HG03432 (cell line): ENCODE data around the gene TMEM239.
"Not testable (repeated sequence)": the region's sequence is repeated elsewhere in the genome, so short reads cannot be mapped to it uniquely, and the experiment has no call there.

Source experiments
- ATAC-seq: cut with Tn5 transposase; IDR thresholded peaks from one replicate; pipeline ENCODE4 v1.9.1; 2021; ENCODE audit warnings: mild to moderate bottlenecking, moderate library complexity; ENCODE audit not compliant: unreplicated experiment

Gene TMEM239

DNA sequence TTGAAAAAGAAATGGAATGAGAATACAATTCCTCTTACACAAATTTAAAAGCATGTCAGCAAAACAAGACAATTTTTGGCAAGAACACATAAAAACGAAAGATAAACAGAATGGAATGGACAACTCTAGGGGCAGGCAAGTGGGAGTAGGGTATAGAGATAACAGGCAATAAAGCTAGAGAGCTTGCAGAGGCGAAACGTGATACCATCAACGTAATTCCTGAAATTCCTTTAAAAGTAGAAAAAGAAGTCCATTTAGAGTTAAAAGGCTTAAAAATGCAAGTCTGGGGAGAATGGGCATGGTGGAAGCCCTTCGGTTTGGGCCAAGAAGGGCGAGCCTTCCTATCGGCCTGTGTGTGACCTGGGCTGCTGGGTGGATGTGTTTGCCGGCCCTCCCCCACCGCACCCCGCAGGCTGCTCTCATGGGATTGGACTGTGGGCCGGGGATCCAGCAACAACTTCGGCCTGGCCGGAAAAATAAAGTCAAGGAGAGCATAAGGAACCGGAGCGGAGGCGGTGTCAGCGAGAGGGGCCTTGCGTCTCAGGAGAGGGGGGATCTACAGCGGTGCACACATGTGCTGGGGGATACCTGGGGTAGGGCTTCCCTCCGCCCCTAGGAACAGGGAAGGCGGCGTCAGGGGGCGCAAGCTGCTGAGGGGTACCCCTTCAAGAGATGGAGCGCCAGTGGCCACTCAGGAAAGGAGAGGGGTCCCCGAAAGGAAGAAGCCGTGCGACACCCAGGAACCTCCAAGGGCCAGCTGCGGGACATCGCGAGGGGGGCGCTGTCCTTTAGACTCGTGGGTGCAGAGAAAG, 4.1 kb downstream of the TMEM239 start:
- no peak for ATAC-seq

- no peak for ATAC-seq
Observed at GRCh38 chr20:2820896-2821869, 5.0 kb downstream of the TMEM239 start.

- ATAC-seq: no peak
Observed at GRCh38 chr20:2822073-2822472, 5.9 kb downstream of the TMEM239 start.

- ATAC-seq: no peak
Observed at GRCh38 chr20:2825761-2826160, 9.6 kb downstream of the TMEM239 start.

GRCh38 chr20:2826655-2827054, 10.5 kb downstream of the TMEM239 start:
- no peak for ATAC-seq

GRCh38 chr20:2829376-2829775, 13.2 kb downstream of the TMEM239 start:
- ATAC-seq: no peak

DNA sequence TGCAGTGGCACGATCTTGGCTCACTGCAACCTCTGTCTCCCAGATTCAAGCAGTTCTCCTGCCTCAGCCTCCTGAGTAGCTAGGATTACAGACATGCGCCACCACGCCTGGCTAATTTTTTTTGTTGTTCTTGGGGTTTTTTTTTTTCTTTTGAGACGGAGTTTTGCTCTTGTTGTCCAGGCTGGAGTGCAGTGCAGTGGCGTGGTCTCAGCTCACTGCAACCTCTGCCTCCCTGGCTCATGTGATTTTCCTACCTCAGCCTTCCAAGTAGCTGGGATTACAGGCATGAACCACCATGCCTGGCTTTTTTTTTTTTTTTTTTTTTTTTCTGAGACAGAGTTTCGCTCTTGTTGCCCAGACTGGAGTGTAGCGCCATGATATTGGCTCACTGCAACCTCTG, 15.0 kb downstream of the TMEM239 start:
- ATAC-seq: not testable (repeated sequence)

DNA sequence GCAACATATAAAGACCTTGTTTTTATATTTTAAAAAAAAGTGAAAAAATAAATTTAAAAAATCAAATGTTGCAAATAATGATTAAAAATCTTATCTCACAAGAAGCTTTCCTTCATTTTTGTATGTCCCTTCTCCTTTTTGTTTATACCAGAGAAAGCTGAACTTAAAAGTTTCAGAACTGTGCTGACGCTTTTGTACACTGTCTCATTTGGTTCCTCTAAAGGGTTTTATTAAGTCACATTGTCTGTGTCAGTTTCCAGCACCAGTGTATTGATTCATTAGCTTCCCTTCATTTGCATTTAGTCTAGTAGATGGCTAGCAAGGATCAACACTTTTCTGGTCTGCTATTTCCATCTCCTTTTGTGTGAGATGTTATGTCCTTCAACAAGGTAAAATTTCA, 17.6 kb downstream of the TMEM239 start:
- no peak for ATAC-seq

DNA sequence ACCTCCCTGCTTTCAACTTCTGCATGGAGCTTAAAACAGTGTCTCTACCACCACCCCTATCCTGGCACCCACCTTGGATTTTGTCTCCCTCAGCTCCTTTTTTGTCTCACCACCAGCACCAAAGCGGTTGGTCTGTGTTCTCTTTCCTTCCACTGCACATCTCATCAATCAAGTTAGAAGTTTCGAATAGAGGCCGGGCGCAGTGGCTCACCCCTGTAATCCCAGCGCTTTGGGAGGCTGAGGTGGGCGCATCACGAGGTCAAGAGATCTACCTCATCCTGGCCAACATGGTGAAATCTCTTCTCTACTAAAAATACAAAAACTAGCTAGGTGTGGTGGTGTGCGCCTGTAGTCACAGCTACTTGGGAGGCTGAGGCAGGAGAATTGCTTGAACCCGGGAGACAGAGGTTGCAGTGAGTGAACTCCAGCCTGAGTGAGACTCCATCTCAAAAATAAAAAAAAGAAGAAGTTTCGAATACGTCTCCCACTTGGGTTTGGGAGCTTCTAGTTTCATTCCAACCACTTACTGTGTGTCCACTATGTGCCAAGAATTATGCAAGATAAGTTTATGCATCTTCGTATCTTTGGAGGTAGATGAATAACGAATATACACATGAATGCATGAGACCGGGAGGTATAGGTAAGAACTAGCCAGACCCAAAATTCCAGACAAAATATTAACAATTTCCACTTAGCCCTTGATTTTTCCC, 18.4 kb downstream of the TMEM239 start:
- no peak for ATAC-seq

- ATAC-seq: no peak
Observed at GRCh38 chr20:2835331-2835796, 19.2 kb downstream of the TMEM239 start.

DNA sequence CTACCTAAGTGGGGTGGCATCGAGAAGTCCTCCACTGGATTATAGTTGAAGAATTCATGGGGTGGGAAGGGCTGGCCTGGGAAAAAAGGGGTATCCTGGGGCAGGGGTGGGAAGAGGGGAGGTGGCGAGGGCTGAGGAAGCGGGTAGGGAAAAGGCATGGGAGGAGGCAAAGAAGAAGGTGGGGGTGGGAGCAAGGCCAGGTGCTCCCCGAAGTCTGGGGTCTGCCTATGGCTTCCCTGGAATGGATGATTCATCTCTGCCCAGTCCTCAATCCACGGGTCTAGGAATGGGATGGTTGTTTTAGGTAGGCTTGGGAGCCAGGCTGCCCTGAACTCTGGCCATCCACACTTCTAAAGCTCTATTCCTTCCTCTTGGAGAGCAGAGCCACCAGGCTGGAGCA, 19.9 kb downstream of the TMEM239 start:
- no peak for ATAC-seq

DNA sequence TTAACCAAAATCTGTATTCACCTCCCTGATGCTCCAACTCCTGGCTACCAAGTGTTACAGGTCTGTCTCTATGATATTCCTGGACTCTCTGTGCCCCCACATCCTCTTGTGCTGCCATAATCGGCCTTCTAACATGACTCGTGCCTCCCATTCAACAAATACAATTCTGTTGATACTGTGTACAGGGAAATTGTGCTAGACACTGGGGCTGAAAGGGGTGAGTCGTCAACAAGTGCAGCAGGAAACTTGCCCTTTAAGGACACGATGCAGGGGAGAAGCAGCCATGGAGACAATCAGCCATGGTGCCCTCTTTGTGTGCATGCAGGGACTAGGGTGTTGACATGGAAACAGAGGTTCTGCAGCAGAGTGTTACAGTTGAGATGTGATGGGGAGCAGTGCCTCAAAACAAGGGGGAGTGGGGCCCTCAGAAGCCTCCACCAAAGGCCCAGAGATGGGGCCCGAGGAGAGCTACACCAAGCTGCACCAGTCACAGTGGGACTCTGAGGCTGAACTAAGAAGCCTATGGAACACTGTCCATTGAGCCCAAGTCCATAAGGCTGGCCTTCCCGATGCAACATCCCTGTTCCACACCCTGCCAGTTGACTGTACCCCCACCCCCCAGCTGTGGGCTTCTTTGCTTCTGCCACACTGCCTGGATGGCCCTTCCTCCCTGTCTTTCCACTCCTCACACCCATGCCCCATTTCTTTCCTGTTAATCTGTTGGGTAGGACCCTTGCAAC, 21.2 kb downstream of the TMEM239 start:
- ATAC-seq: no peak

GRCh38 chr20:2838170-2838797, 22.1 kb downstream of the TMEM239 start:
- ATAC-seq: no peak

- no peak for ATAC-seq
Observed at GRCh38 chr20:2838847-2839671, 22.9 kb downstream of the TMEM239 start.

- no peak for ATAC-seq
Observed at GRCh38 chr20:2839732-2840137, 23.6 kb downstream of the TMEM239 start.

GRCh38 chr20:2840138-2840966, 24.2 kb downstream of the TMEM239 start, which contains the start of the genes PCED1A and VPS16:
Gene PCED1A, minus strand, starts transcription at chr20:2840655. Its CDS starts 743 bp downstream, at chr20:2839912.
Gene VPS16, plus strand, starts transcription at chr20:2840745. Its CDS starts 30 bp downstream, at chr20:2840775.
- ATAC-seq: peak; percentile 95

DNA sequence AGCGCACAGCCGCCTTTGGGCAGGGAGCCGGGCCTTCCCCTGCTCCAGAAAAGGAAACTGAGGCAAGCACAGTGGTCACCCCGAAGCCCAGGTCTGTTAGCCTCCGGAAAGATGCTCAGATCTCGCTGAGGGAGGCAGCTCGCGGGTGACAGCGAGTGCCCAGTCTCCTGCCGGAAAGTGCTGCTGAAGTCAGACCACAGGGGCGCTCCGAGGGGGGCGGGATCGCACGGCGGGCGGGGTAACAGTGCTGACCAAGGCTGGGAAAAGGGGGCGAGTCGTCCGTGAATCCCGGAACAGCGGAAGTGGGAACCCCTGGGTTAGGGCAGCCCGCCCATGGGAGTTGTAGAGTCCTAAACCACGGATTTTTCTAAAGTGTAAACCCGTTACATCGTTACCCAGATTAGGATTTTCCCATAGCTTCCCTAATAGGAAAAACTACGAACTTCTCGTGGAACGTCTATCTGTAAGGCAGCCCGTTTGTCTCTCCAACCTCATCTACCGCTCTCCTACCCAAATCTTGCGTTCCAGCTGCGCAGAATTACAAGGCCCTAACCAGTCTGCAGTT, 24.9 kb downstream of the TMEM239 start:
- peak; percentile 43 for ATAC-seq

- ATAC-seq: no peak
Observed at GRCh38 chr20:2845607-2846006, 29.4 kb downstream of the TMEM239 start.
